Lung (tissue), 12 donors: ENCODE results near the gene OSMR. TPM values are rescaled to one million over a fixed set of nuclear protein-coding genes. Genes with fewer than 3 reads are reported as not detected.

Experiments
- ATAC-seq: fragments of 200-7000 bp; cut with Tn5 transposase; one replicate; pipeline ENCODE4 v1.9.1; 2020; ENCODE audit warnings: moderate number of reproducible peaks; ENCODE audit not compliant: insufficient read depth, low FRiP score
- DNase-seq, 3 donors: peaks; one replicate each; pipeline ENCODE4 v3.0.0-alpha.2; 2013 to 2017
- H3K27ac ChIP-seq, 2 donors: one replicate each; pipeline ENCODE4 v1.5.1; 2013; ENCODE audit warnings: mild to moderate bottlenecking in 2 of 2, moderate library complexity in 2 of 2, control low read depth in 1 of 2, inconsistent platforms in 1 of 2, low read depth in 1 of 2, low read length in 1 of 2
- H3K27me3 ChIP-seq, 3 donors: one replicate each; pipeline ENCODE4 v1.5.1; 2013; ENCODE audit warnings: low read length in 2 of 3; ENCODE audit not compliant: control insufficient read depth in 3 of 3, insufficient read depth in 3 of 3
- H3K36me3 ChIP-seq, 4 donors: one replicate each; pipeline ENCODE4 v1.5.1; 2013; ENCODE audit warnings: low read length in 4 of 4, mild to moderate bottlenecking in 1 of 4, moderate library complexity in 1 of 4; ENCODE audit not compliant: control insufficient read depth in 4 of 4, insufficient read depth in 4 of 4
- H3K4me1 ChIP-seq, 5 donors: one replicate each; pipeline ENCODE4 v1.5.1; 2013; ENCODE audit warnings: low read length in 5 of 5, mild to moderate bottlenecking in 2 of 5, moderate library complexity in 1 of 5; ENCODE audit not compliant: control insufficient read depth in 5 of 5, insufficient read depth in 5 of 5
- H3K4me3 ChIP-seq: one replicate; pipeline ENCODE4 v1.5.1; 2013; ENCODE audit warnings: mild to moderate bottlenecking, control low read depth, moderate library complexity
- H3K9ac ChIP-seq, 2 donors: one replicate each; pipeline ENCODE4 v1.5.1; 2013; ENCODE audit warnings: low read length in 2 of 2, control low read depth in 1 of 2; ENCODE audit not compliant: insufficient read depth in 1 of 2
- H3K9me3 ChIP-seq, 4 donors: one replicate each; pipeline ENCODE4 v1.5.1; 2013; ENCODE audit warnings: low read length in 3 of 4, mild to moderate bottlenecking in 1 of 4, moderate library complexity in 1 of 4; ENCODE audit not compliant: control insufficient read depth in 4 of 4, insufficient read depth in 3 of 4
- WGBS, 2 donors: extraction: QIAGEN DNeasy Blood & Tissue Kit; methylation state at CpG; one replicate each; pipeline ENCODE4 v1.1.7; 2013; 5-methylcytosine and 5-hydroxymethylcytosine counted together
- polyA plus RNA-seq, 2 donors: library from polyadenylated mRNA; stranded (reverse); fragments of 200-250 nt; gene quantifications; one replicate each; pipeline ENCODE4 v1.2.1, GENCODE V29; 2013
- total RNA-seq, 2 donors: library from RNA; depleted of rRNA in 1 of 2; stranded (reverse); fragments of >200 nt in 1 of 2; gene quantifications; one replicate each; pipeline ENCODE4 v1.2.1, GENCODE V29; 2014 to 2021
- TF ChIP-seq, protein P1 (sequence below): IDR thresholded peaks from 2 replicates; pipeline ENCODE4 v1.5.1; 2012; ENCODE audit warnings: mild to moderate bottlenecking; ENCODE audit errors: control extremely low read depth, extremely low read depth
- donor health status: control.
- donor health status: control.
- donor health status: Bipolar disorder and iron deficiency.
- donor health status: healthy.
- donor health status: DM: yes; HTN: yes; CAD: no.

The OSMR gene
- total and polyA plus RNA-seq, 4 donors = 15.4 to 72.8 (median 57.4) TPM

DNA sequence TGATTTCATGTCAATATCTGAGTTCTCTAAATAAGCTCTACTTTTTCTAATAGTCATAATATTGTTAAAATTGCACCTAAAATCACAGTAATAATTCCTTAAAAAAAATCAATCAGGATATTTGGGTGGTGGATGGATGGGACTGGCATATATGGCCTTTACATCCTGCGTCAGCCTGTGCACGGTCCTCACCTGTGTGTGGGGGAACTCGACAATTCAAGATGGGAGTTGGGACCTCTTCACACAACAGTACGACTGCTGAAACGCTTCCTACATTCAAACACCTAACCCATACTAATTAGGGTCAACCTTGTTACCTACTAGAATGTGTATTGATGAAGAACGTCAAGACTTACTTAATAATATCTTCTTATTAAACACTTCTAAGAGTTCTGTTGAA is 90.5 kb downstream of the OSMR start:
- H3K9ac ChIP-seq = no peak overlapping the region
- TF ChIP-seq, protein P1, sequence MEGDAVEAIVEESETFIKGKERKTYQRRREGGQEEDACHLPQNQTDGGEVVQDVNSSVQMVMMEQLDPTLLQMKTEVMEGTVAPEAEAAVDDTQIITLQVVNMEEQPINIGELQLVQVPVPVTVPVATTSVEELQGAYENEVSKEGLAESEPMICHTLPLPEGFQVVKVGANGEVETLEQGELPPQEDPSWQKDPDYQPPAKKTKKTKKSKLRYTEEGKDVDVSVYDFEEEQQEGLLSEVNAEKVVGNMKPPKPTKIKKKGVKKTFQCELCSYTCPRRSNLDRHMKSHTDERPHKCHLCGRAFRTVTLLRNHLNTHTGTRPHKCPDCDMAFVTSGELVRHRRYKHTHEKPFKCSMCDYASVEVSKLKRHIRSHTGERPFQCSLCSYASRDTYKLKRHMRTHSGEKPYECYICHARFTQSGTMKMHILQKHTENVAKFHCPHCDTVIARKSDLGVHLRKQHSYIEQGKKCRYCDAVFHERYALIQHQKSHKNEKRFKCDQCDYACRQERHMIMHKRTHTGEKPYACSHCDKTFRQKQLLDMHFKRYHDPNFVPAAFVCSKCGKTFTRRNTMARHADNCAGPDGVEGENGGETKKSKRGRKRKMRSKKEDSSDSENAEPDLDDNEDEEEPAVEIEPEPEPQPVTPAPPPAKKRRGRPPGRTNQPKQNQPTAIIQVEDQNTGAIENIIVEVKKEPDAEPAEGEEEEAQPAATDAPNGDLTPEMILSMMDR = no peak
- no peak overlapping the region for H3K4me3 ChIP-seq
- DNase-seq = no peak
- no peaks in the 10 kb centered on the region for H3K27me3 ChIP-seq
- H3K36me3 ChIP-seq = peaks cover 4 to 19% (median 13%) of the 10 kb centered on the region in 4 donors
- no peak overlapping the region for H3K27ac ChIP-seq
- no peaks in the 10 kb centered on the region for H3K9me3 ChIP-seq
- H3K4me1 ChIP-seq = peaks cover 0 to 23% (median 0%) of the 10 kb centered on the region in 5 donors
- WGBS, 2 donors = 96 to 97% methylated on average over 6 of the region's 6 CpGs
- ATAC-seq = no peak

- Histone ChIP-seq H3K4me3 (no peak overlapping the region), H3K9ac (no peak overlapping the region), H3K4me1 (peaks cover 0 to 23% (median 0%) of the 10 kb centered on the region in 5 donors), H3K27ac (no peak overlapping the region), H3K36me3 (peaks cover 10 to 21% (median 20%) of the 10 kb centered on the region in 4 donors), H3K9me3 (no peaks in the 10 kb centered on the region), H3K27me3 (no peaks in the 10 kb centered on the region)
- ATAC-seq = no peak
- TF ChIP-seq, protein P1 = no peak
- DNase-seq = peak in 1 of 3 donors; percentile 11
- WGBS, 2 donors = 88 to 94% methylated on average over 1 of the region's 1 CpG
Measured at GRCh38 chr5:38938424-38938823, 92.6 kb downstream of the OSMR start.

DNA sequence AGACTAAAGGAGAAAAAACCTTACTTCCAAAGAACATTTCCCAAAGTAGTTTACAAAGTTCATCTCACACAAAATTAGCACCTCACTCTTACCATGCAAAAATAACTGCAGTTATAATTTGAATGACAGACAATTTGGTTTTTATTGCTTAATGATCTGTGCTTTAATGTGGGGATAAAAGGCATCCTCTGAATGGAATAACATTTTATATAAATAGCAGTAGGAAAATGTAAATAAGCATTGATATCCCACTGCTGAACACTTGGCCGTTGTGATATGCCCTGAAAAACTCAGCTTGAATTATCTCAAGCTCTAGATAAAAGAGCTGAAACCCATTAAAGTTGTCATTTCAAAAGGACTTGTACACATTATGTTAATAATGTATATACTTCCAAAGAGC is 93.2 kb downstream of the OSMR start:
- 77 to 90% methylated on average over 1 of the region's 1 CpG for WGBS, 2 donors
- Histone ChIP-seq H3K9ac (no peak overlapping the region), H3K27ac (no peak overlapping the region), H3K4me3 (no peak overlapping the region), H3K36me3 (peaks cover 8 to 23% (median 20%) of the 10 kb centered on the region in 4 donors), H3K27me3 (no peaks in the 10 kb centered on the region), H3K9me3 (no peaks in the 10 kb centered on the region), H3K4me1 (peaks cover 0 to 23% (median 0%) of the 10 kb centered on the region in 5 donors)
- TF ChIP-seq, protein P1 = no peak
- peak in 2 of 3 donors; percentile 72 to 76 for DNase-seq
- no peak for ATAC-seq
